Erythroblast (primary cell): ENCODE results near the gene CTXN2.

Experiments used
- GATA1 ChIP-seq: IDR thresholded peaks from 2 replicates; pipeline ENCODE4 v1.6.1; 2011; ENCODE audit warnings: low read depth, mild to moderate bottlenecking, control low read depth, low read length, moderate library complexity
- POLR2A ChIP-seq: IDR thresholded peaks from 2 replicates; pipeline ENCODE4 v1.6.1; 2011; ENCODE audit warnings: mild to moderate bottlenecking, low read length

GRCh38 chr15:48242535-48242934 lies 51.1 kb downstream of the CTXN2 start:
- no peak for TF ChIP-seq POLR2A
- no peak for TF ChIP-seq GATA1
